GM12878 (cell line): Measurements from ENCODE around the gene LAMA2. TPM values are rescaled to one million over a fixed set of nuclear protein-coding genes. Genes with fewer than 3 reads are reported as not detected.

Experiments used
- ATAC-seq: fragments of 200-7000 bp; cut with Tn5 transposase; 3 replicates; pipeline ENCODE4 v1.9.1; 2020; ENCODE audit warnings: mild to moderate bottlenecking, moderate library complexity
- BruUV-seq: library from RNA; stranded (reverse); fragments of 400-500 nt; replicated peaks from 2 replicates; lab custom pipeline; 2021; lab: Mats Ljungman, UMichigan
- CTCF ChIA-PET: fragments of 300-600 bp; sonication (Branson Sonifier 250); formaldehyde crosslinking; extraction: SDS; loops from one replicate; lab custom pipeline; 2021; ENCODE audit warnings: inconsistent platforms; lab: Yijun Ruan, JAX
- POLR2A ChIA-PET: fragments of 350-600 bp; formaldehyde crosslinking; extraction: SDS; loops from one replicate; lab custom pipeline; 2021; ENCODE audit warnings: inconsistent platforms; lab: Charles Lee
- RAD21 ChIA-PET: fragments of 300-600 bp; sonication (Branson Sonifier 250); formaldehyde crosslinking; loops from one replicate; lab custom pipeline; 2023; ENCODE audit warnings: antibody characterized with exemption; ENCODE audit not compliant: unreplicated experiment; lab: Charles Lee
- SMC1A ChIA-PET: fragments of 300-600 bp; sonication (Branson Sonifier 250); formaldehyde crosslinking; loops from one replicate; lab custom pipeline; 2023; ENCODE audit not compliant: unreplicated experiment, uncharacterized antibody; lab: Charles Lee
- DNase-seq: peaks from one replicate; pipeline ENCODE4 v3.0.0-alpha.2; 2011; ENCODE audit warnings: low read depth, low spot score
- FAIRE-seq: peaks from 3 replicates; lab custom pipeline; 2011; peaks lifted over from hg19 to GRCh38; lab: Jason Lieb, UNC
- H2AFZ ChIP-seq: 2 replicates; pipeline ENCODE4 v1.6.0; 2011; ENCODE audit warnings: low read depth, low read length, control low read depth; ENCODE audit not compliant: control insufficient read depth
- H3K27ac ChIP-seq: 2 replicates; pipeline ENCODE4 v1.5.1; 2011; ENCODE audit warnings: control low read depth; ENCODE audit not compliant: control insufficient read depth, insufficient read depth
- H3K27me3 ChIP-seq, 2 experiments: replicated peaks in 1 of 2; 2 replicates each; pipeline versions ENCODE4 v1.6.0 to v1.6.1; 2011; ENCODE audit warnings: low read length in 1 of 2; ENCODE audit not compliant: control insufficient read depth in 2 of 2, insufficient read depth in 2 of 2
- H3K36me3 ChIP-seq, 2 experiments: 2 replicates each; pipeline ENCODE4 v1.5.1; 2011; ENCODE audit warnings: low read length in 1 of 2; ENCODE audit not compliant: control insufficient read depth in 2 of 2, insufficient read depth in 2 of 2
- H3K4me1 ChIP-seq: 2 replicates; pipeline ENCODE4 v1.6.1; 2011; ENCODE audit warnings: mild to moderate bottlenecking, low read length, moderate library complexity, mixed read lengths; ENCODE audit not compliant: control insufficient read depth, insufficient read depth
- H3K4me2 ChIP-seq: 2 replicates; pipeline ENCODE4 v1.6.0; 2011; ENCODE audit warnings: control low read depth; ENCODE audit not compliant: control insufficient read depth, insufficient read depth
- H3K4me3 ChIP-seq: fragments of 200-600 bp; sonication (generic); 2 replicates; pipeline ENCODE4 v1.5.1; 2016
- H3K79me2 ChIP-seq: 2 replicates; pipeline ENCODE4 v1.6.0; 2011; ENCODE audit warnings: low read length; ENCODE audit not compliant: control insufficient read depth, insufficient read depth
- H3K9ac ChIP-seq: 2 replicates; pipeline ENCODE4 v1.8.0; 2011; ENCODE audit warnings: low read length, control low read depth, mixed read lengths; ENCODE audit not compliant: control insufficient read depth, insufficient read depth
- H3K9me3 ChIP-seq: replicated peaks from 3 replicates; pipeline ENCODE4 v1.5.1; 2011; ENCODE audit warnings: mild to moderate bottlenecking, low read length; ENCODE audit not compliant: control insufficient read depth, insufficient read depth
- H4K20me1 ChIP-seq: 2 replicates; pipeline ENCODE4 v1.6.0; 2011; ENCODE audit not compliant: control insufficient read depth, insufficient read depth
- E2F8 ChIP-seq: fragments of 450-650 bp; IDR thresholded peaks from 2 replicates; pipeline ENCODE4 v1.6.1; 2018; ENCODE audit warnings: mild to moderate bottlenecking, low read depth, moderate library complexity; ENCODE audit not compliant: partially characterized antibody
- IKZF1 ChIP-seq: fragments of 450-650 bp; conservative IDR thresholded peaks from 2 replicates; pipeline ENCODE4 v1.6.1; 2017; ENCODE audit warnings: antibody characterized with exemption, mild to moderate bottlenecking
- IKZF2 ChIP-seq, 2 experiments: fragments of 450-650 bp; IDR thresholded peaks; 2 replicates each; pipeline ENCODE4 v1.6.1; 2017; ENCODE audit warnings: mild to moderate bottlenecking in 2 of 2, moderate library complexity in 2 of 2
- JUND ChIP-seq: IDR thresholded peaks from 2 replicates; pipeline ENCODE4 v1.6.1; 2012; ENCODE audit warnings: low read depth, mild to moderate bottlenecking, low read length, improper control_type of control experiment, moderate library complexity
- RAD21 ChIP-seq: IDR thresholded peaks from 2 replicates; pipeline ENCODE4 v1.6.1; 2011; ENCODE audit warnings: mild to moderate bottlenecking, low read depth, low read length, moderate library complexity; ENCODE audit not compliant: insufficient read depth
- RUNX3 ChIP-seq: IDR thresholded peaks from 2 replicates; pipeline ENCODE4 v1.6.1; 2012; ENCODE audit warnings: low read length, inconsistent platforms
- SMC3 ChIP-seq: IDR thresholded peaks from 2 replicates; pipeline ENCODE4 v1.6.1; 2011; ENCODE audit warnings: low read length, improper control_type of control experiment, borderline replicate concordance
- SPI1 ChIP-seq: IDR thresholded peaks from 2 replicates; pipeline ENCODE4 v1.6.1; 2011; ENCODE audit warnings: low read depth, mild to moderate bottlenecking, low read length, moderate library complexity, borderline replicate concordance; ENCODE audit not compliant: insufficient read depth
- STAT1 ChIP-seq: fragments of 450-650 bp; conservative IDR thresholded peaks from 2 replicates; pipeline ENCODE4 v1.6.1; 2014; ENCODE audit warnings: antibody characterized with exemption, mild to moderate bottlenecking
- STAT3 ChIP-seq: IDR thresholded peaks from 2 replicates; pipeline ENCODE4 v1.6.1; 2011; ENCODE audit warnings: low read depth, low read length, improper control_type of control experiment
- SUPT20H ChIP-seq: IDR thresholded peaks from 2 replicates; pipeline ENCODE4 v1.6.1; 2011; ENCODE audit warnings: low read depth, mild to moderate bottlenecking, low read length, moderate library complexity, borderline replicate concordance; ENCODE audit not compliant: control insufficient read depth
- TCF12 ChIP-seq: IDR thresholded peaks from 2 replicates; pipeline ENCODE4 v1.6.1; 2011; ENCODE audit warnings: low read depth, mild to moderate bottlenecking, low read length
- WRNIP1 ChIP-seq: IDR thresholded peaks from 2 replicates; pipeline ENCODE4 v1.6.1; 2011; ENCODE audit warnings: low read depth, low read length, improper control_type of control experiment, borderline replicate concordance
- ZZZ3 ChIP-seq: IDR thresholded peaks from 2 replicates; pipeline ENCODE4 v1.6.1; 2011; ENCODE audit warnings: low read depth; ENCODE audit not compliant: control insufficient read depth, insufficient read length
- WGBS: methylation state at CpG from one replicate; pipeline ENCODE4 v1.1.6; 2016; ENCODE audit warnings: low lambda C conversion rate; ENCODE audit not compliant: insufficient replicate concordance, insufficient coverage; ENCODE audit errors: missing lambda C conversion rate; 5-methylcytosine and 5-hydroxymethylcytosine counted together
- in situ Hi-C: fragments of 300-500 bp; cut with MboI; formaldehyde crosslinking; loops from 9 replicates; pipeline ENCODE4 v1.14.3; 2018; ENCODE audit warnings: mixed read lengths
- intact Hi-C: fragments of 100-400 bp; cut with micrococcal nuclease; formaldehyde crosslinking; loops from one replicate; pipeline ENCODE4 v1.14.2; 2022; ENCODE audit not compliant: unreplicated experiment
- polyA plus RNA-seq, 11 experiments: library from polyadenylated mRNA; depleted of rRNA in 4 of 11; unstranded in 6 of 11; stranded (reverse) in 5 of 11; fragments of >200 nt; fragmentation: Nextera tagmentation in 4 of 11; fragmentation: Illumina TruSeq in 1 of 11; extraction: Ambion mirVana in 4 of 11; extraction: Trizol in 1 of 11; gene quantifications; 1 replicate in 1 of 11; 2 replicates in 10 of 11; pipeline versions ENCODE4 v1.2.1 to v1.2.3, GENCODE V29; 2011 to 2016; ENCODE audit warnings: inconsistent platforms in 2 of 11, missing spikeins in 2 of 11, low read depth in 1 of 11
- total RNA-seq, 4 experiments: library from RNA; depleted of rRNA in 3 of 4; stranded (reverse); fragments of >200 nt in 3 of 4; fragmentation: Illumina TruSeq in 1 of 4; extraction: Trizol in 1 of 4; gene quantifications; 2 replicates each; pipeline versions ENCODE4 v1.2.1 to v1.2.3, GENCODE V29; 2013 to 2021

LAMA2 gene
- total and polyA plus RNA-seq, 10 of the 15 experiments (the other 5 are each of a cell fraction or from before 2014, with no cell fraction given) = 0.04 to 2.0 (median 0.37) TPM; not detected in 1

- intact Hi-C loops (no loop called here), in situ Hi-C loops (no loop called here)
- TF ChIP-seq SMC3 (no peak), RUNX3 (no peak), RAD21 (no peak), IKZF2 (IDR thresholded peaks at IDR 0.05) (no peak), SPI1 (no peak), SUPT20H (no peak), E2F8 (no peak), STAT3 (no peak), IKZF1 (no peak), TCF12 (no peak), JUND (no peak), STAT1 (no peak), WRNIP1 (no peak), ZZZ3 (no peak)
- H3K4me1 ChIP-seq = no peaks in the 10 kb centered on the region
- H3K4me3 ChIP-seq = no peak overlapping the region
- H2AFZ ChIP-seq = no peak overlapping the region
- H3K9ac ChIP-seq = no peak overlapping the region
- no TSS peak for BruUV-seq
- DNase-seq (no peak), FAIRE-seq (no peak), ATAC-seq (no peak)
- no peaks in the 10 kb centered on the region for H3K79me2 ChIP-seq
- RAD21 ChIA-PET = no interaction called here
- H3K27me3 ChIP-seq = no peaks in the 10 kb centered on the region
- POLR2A ChIA-PET = no interaction called here
- no peaks in the 10 kb centered on the region for H3K36me3 ChIP-seq
- no peaks in the 10 kb centered on the region for H3K9me3 ChIP-seq
- WGBS = 7% methylated on average over 3 of the region's 3 CpGs
- SMC1A ChIA-PET = interaction anchor here (1.1 kb wide), 1 partner anchor 18 kb away, joined by 3 read pairs; no protein-coding TSS in a partner anchor
- H3K27ac ChIP-seq = no peak overlapping the region
- no peak overlapping the region for H3K4me2 ChIP-seq
- H4K20me1 ChIP-seq = no peaks in the 10 kb centered on the region
- CTCF ChIA-PET = interaction anchor here (0.7 to 2.1 kb wide), 3 partner anchors 10 to 11 kb away, joined by 3 to 4 read pairs (median 4); no protein-coding TSS in a partner anchor
Observed at GRCh38 chr6:129120856-129121638, 238.1 kb downstream of the LAMA2 start.
